ENCODE results near the gene ZC3H4. TPM values are rescaled to one million over a fixed set of nuclear protein-coding genes. Genes with fewer than 3 reads are reported as not detected.

Gene ZC3H4
- total RNA-seq, 1 experiment from 2014 or later = 105 TPM

DNA sequence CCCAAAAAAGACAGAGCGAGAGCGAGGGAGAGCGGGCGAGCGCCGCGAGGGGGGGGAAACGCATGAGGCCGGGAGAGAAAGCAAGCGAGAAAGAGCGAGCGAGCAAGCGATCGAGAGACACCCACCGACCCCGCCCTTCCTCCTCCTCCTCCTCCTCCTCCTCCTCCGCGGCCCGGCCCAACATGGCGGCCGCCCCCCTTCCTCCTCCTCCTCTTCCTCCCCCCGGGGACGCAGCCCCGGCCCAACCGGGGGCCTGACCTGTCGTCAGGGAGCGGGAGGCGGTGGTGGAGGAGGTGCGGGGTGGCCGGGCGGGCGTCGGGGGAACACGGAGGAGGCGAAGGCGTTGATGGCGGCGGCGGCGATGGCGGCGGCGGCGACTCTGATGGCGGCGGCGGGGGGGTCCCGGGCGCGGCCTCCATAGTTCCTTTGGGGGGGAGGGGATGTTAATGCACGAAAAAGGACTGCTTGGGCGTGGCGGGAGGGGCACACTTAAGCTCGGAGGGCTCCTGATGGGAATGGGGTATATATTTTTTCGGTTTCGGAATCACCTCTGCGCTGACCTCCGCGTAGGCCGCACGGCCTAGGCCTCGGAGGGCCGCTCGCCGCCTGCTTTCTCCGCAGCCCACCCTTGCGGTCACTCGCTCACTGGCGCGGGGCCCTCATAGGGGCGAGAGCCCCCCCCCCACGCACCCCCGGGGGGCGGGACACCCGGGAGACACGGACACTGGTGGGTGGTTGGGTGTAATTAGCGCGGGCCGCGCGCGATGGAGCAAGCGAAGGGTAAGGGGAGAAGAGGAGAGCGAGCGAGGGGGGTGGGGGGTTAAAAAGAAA is 1.2 kb downstream of the ZC3H4 start:
- Histone ChIP-seq H3K14ac (ENCODE audit: insufficient read depth, low read length) (peak overlapping the region; percentile 98), H3K18ac (ENCODE audit: insufficient read length, low read depth, low read length) (peak overlapping the region; percentile 99), H2BK20ac (ENCODE audit: low read depth, low read length, poor library complexity, severe bottlenecking) (peak overlapping the region; percentile 49), H2BK15ac (ENCODE audit: low read depth, low read length) (no peak overlapping the region), H3K79me1 (ENCODE audit: insufficient read depth, low read depth, low read length, poor library complexity, severe bottlenecking) (no peaks in the 10 kb centered on the region), H4K20me1 (ENCODE audit: control insufficient read depth, insufficient read depth, insufficient read length) (no peaks in the 10 kb centered on the region), H3K27ac (ENCODE audit: insufficient read length, low read depth, low read length) (peak overlapping the region; percentile 88), H3K9me3 (ENCODE audit: control insufficient read depth, low read depth, low read length) (no peaks in the 10 kb centered on the region), H4K91ac (ENCODE audit: insufficient read length, low read depth, low read length) (peak overlapping the region; percentile 99), H3K23ac (ENCODE audit: insufficient read length, low read depth, low read length) (no peak overlapping the region), H2BK5ac (ENCODE audit: insufficient read length, low read length) (peak overlapping the region; percentile 98), H2AK5ac (ENCODE audit: insufficient read length, low read length) (no peak overlapping the region), H3K56ac (ENCODE audit: insufficient read length, low read depth, low read length) (peak overlapping the region; percentile 60), H2AFZ (ENCODE audit: low read length) (no peak overlapping the region), H3K4me1 (ENCODE audit: insufficient read depth, low read length) (peaks cover 11% of the 10 kb centered on the region), H3K9ac (ENCODE audit: extremely low read depth, insufficient read length, low read length) (peak overlapping the region; percentile 92), H4K5ac (ENCODE audit: insufficient read length, low read depth, low read length) (peak overlapping the region; percentile 98), H3T11ph (ENCODE audit: low read length) (peak overlapping the region; percentile 46), H3K4ac (ENCODE audit: low read depth, low read length) (peak overlapping the region; percentile 98), H2BK120ac (ENCODE audit: low read depth, low read length, poor library complexity, severe bottlenecking) (peak overlapping the region; percentile 93), H3K79me2 (ENCODE audit: insufficient read depth, low read length) (peaks cover 6% of the 10 kb centered on the region; the same call in 1 of the 2 replicates), H3K27me3 (ENCODE audit: insufficient read depth, low read length) (no peaks in the 10 kb centered on the region), H2BK12ac (ENCODE audit: insufficient read length, low read depth, low read length) (peak overlapping the region; percentile 66), H3K23me2 (ENCODE audit: insufficient read length, low read depth, low read length, poor library complexity, severe bottlenecking) (peaks cover 25% of the 10 kb centered on the region), H4K8ac (replicated peaks; ENCODE audit: insufficient read length, low read depth, low read length) (no peak overlapping the region), H3K4me2 (ENCODE audit: insufficient read depth, insufficient read length, low read length) (peak overlapping the region; percentile 61)
- TF ChIP-seq, protein P1, sequence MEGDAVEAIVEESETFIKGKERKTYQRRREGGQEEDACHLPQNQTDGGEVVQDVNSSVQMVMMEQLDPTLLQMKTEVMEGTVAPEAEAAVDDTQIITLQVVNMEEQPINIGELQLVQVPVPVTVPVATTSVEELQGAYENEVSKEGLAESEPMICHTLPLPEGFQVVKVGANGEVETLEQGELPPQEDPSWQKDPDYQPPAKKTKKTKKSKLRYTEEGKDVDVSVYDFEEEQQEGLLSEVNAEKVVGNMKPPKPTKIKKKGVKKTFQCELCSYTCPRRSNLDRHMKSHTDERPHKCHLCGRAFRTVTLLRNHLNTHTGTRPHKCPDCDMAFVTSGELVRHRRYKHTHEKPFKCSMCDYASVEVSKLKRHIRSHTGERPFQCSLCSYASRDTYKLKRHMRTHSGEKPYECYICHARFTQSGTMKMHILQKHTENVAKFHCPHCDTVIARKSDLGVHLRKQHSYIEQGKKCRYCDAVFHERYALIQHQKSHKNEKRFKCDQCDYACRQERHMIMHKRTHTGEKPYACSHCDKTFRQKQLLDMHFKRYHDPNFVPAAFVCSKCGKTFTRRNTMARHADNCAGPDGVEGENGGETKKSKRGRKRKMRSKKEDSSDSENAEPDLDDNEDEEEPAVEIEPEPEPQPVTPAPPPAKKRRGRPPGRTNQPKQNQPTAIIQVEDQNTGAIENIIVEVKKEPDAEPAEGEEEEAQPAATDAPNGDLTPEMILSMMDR (conservative IDR thresholded peaks at IDR 0.05) = no peak
- H3K27me3 Mint-ChIP-seq (ENCODE audit: low read depth) = peaks cover 5% of the 10 kb centered on the region; the same call in 1 of the 2 replicates
- peaks cover 37 to 43% of the 10 kb centered on the region in 2 experiments for H3K4me1 Mint-ChIP-seq
- no peaks in the 10 kb centered on the region; a peak in 1 of 5 replicates for H3K9me3 Mint-ChIP-seq
- H3K27ac Mint-ChIP-seq = peak overlapping the region; percentile 99 to 100 (median 100)
- peak; percentile 82 for DNase-seq
- H3K4me3 Mint-ChIP-seq = peak overlapping the region; percentile 91 to 98
- H3K36me3 Mint-ChIP-seq (ENCODE audit: insufficient read depth in 1 of 3, low read depth in 3 of 3) = peaks cover 15 to 30% (median 25%) of the 10 kb centered on the region in 3 experiments
- no CpG with 5 or more reads among the region's 85 CpGs for WGBS (ENCODE audit: extremely low coverage, insufficient read length, low lambda C conversion rate)

Measured in H9 (cell line).